Endothelial cell of umbilical vein (primary cell): ENCODE data around the gene KCNG2.

Experiments
- EZH2 ChIP-seq: IDR thresholded peaks from 2 replicates; pipeline ENCODE4 v1.6.1; 2012; ENCODE audit warnings: borderline replicate concordance, low read depth, mild to moderate bottlenecking, moderate library complexity, low read length, inconsistent platforms; ENCODE audit not compliant: severe bottlenecking
- GATA2 ChIP-seq: IDR thresholded peaks from 2 replicates; pipeline ENCODE4 v1.7.0; 2011; ENCODE audit warnings: low read depth, mild to moderate bottlenecking, moderate library complexity, mixed read lengths, low read length; ENCODE audit not compliant: insufficient read length, insufficient read depth
- JUN ChIP-seq: IDR thresholded peaks from 2 replicates; pipeline ENCODE4 v1.6.1; 2011; ENCODE audit warnings: borderline replicate concordance, low read depth; ENCODE audit not compliant: insufficient read length, insufficient read depth
- POLR2A ChIP-seq: IDR thresholded peaks from 2 replicates; pipeline ENCODE4 v1.6.1; 2012; ENCODE audit warnings: low read depth, mild to moderate bottlenecking, control low read depth, low read length
- TF ChIP-seq, protein P1 (sequence below), 2 donors: IDR thresholded peaks; 1 replicate in 1 of 2; 2 replicates in 1 of 2; pipeline ENCODE4 v1.5.1; 2011; ENCODE audit warnings: low read length in 2 of 2, mild to moderate bottlenecking in 2 of 2, moderate library complexity in 2 of 2, control low read depth in 1 of 2, inconsistent platforms in 1 of 2, low read depth in 1 of 2; ENCODE audit not compliant: insufficient read depth in 1 of 2; ENCODE audit errors: extremely low read depth in 1 of 2

DNA sequence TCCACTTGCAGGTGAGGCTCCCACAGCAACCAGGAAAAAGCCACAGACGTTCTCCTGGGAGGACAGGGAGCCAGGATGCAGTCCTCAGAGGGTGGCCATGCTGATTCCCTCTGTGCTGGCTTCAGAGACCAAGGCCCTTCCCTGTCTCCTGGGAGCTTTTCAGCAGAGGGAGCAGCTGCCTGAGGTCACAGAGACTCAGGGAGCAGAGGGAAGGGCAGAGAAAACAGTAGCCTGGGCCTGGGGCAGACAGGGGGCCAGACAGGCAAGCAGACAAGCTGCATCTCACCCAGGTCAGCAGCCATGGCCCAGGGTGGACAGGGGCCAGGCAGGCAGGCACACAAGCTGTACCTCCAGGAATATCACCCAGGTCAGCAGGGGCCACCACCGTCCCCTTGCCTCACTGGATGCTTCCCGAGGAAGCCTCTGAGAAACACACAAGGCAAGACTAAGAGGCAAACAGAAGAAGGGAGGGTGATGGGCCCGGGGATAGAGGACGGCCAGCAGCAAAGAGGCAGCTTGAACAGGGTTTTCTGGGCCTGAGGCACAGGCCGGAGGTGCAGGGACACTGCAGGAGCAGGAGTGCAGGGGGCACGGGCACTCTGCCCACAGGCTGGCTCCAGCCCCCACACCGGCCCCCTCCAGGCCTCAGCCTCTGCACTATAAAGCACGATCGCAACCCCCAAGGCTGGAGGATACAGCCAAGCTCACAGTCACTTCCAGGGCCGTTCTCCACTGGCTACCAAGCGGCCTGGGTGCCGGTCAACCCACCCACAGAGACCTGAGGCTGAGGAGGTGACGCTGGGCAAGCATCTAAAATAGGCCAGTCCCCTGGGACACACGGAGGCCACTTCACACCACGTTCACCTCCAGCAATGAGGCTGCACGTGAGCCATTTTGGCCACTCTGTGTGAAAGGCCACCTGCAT lies 147.6 kb downstream of the KCNG2 start:
- TF ChIP-seq, protein P1, sequence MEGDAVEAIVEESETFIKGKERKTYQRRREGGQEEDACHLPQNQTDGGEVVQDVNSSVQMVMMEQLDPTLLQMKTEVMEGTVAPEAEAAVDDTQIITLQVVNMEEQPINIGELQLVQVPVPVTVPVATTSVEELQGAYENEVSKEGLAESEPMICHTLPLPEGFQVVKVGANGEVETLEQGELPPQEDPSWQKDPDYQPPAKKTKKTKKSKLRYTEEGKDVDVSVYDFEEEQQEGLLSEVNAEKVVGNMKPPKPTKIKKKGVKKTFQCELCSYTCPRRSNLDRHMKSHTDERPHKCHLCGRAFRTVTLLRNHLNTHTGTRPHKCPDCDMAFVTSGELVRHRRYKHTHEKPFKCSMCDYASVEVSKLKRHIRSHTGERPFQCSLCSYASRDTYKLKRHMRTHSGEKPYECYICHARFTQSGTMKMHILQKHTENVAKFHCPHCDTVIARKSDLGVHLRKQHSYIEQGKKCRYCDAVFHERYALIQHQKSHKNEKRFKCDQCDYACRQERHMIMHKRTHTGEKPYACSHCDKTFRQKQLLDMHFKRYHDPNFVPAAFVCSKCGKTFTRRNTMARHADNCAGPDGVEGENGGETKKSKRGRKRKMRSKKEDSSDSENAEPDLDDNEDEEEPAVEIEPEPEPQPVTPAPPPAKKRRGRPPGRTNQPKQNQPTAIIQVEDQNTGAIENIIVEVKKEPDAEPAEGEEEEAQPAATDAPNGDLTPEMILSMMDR (IDR thresholded peaks at IDR 0.05; ENCODE audit: extremely low read depth in 1 of 2, insufficient read depth in 1 of 2, low read depth in 1 of 2, low read length in 2 of 2) = no peak
- TF ChIP-seq EZH2 = no peak
- no peak for TF ChIP-seq POLR2A
- TF ChIP-seq GATA2 = no peak
- TF ChIP-seq JUN = no peak
